ENCODE data around the gene NISCH. TPM values are rescaled to one million over a fixed set of nuclear protein-coding genes. Genes with fewer than 3 reads are reported as not detected.

The NISCH gene
- total RNA-seq, 2 donors from 2014 or later: 29.2 to 49.6 TPM

DNA sequence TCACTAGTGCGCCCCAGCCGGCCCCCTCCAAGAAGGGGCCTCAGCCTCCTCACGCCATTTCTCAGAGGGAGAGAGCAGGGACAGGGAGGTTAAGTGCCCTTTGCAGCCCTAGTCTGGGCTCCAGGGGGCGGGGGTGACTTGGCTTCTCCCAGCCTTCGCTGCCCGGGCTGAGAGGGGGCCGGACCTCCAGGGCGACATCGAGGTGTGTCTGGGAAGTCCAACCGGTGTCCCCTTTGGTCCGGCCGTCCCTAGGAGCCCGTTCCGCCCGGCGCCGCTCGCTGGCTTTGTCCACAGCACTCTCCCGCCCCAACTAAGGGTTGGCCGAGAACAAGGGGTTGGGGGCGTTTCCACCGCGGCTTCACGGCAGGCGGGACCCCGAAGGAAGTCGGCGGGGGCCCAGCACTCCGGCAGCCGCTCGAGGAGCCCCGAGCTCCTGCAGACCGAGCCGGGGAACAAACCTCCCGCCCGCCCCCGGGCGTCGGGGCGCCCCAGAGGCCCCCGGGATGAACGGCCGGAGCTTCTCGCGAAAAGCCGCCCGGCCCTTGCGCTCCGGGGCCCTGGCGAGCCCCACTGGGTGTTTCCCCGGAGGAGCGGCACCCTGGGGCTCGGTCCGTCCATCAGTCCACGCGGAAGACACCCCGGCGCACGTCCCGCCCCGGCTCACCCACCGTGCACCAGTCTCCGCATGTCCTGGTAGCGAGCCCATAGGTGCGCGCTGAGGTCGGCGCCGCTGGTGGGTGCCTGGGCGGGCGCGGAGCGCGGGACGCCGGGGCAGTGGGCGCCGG, 77.6 kb downstream of the NISCH start:
- H3K9me3 ChIP-seq: no peaks in the 10 kb centered on the region
- peaks cover 0 to 84% of the 10 kb centered on the region in 2 donors for H3K4me1 ChIP-seq
- TF ChIP-seq, protein P1, sequence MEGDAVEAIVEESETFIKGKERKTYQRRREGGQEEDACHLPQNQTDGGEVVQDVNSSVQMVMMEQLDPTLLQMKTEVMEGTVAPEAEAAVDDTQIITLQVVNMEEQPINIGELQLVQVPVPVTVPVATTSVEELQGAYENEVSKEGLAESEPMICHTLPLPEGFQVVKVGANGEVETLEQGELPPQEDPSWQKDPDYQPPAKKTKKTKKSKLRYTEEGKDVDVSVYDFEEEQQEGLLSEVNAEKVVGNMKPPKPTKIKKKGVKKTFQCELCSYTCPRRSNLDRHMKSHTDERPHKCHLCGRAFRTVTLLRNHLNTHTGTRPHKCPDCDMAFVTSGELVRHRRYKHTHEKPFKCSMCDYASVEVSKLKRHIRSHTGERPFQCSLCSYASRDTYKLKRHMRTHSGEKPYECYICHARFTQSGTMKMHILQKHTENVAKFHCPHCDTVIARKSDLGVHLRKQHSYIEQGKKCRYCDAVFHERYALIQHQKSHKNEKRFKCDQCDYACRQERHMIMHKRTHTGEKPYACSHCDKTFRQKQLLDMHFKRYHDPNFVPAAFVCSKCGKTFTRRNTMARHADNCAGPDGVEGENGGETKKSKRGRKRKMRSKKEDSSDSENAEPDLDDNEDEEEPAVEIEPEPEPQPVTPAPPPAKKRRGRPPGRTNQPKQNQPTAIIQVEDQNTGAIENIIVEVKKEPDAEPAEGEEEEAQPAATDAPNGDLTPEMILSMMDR (IDR thresholded peaks at IDR 0.05): no peak
- peak; percentile 58 for DNase-seq (ENCODE audit: low spot score)
- H3K4me3 ChIP-seq: peak overlapping the region; percentile 50 to 69
- H3K27me3 ChIP-seq: no peaks in the 10 kb centered on the region
- H3K36me3 ChIP-seq: peaks cover 8% of the 10 kb centered on the region
- H3K27ac ChIP-seq: peak overlapping the region; percentile 83 to 92

DNA sequence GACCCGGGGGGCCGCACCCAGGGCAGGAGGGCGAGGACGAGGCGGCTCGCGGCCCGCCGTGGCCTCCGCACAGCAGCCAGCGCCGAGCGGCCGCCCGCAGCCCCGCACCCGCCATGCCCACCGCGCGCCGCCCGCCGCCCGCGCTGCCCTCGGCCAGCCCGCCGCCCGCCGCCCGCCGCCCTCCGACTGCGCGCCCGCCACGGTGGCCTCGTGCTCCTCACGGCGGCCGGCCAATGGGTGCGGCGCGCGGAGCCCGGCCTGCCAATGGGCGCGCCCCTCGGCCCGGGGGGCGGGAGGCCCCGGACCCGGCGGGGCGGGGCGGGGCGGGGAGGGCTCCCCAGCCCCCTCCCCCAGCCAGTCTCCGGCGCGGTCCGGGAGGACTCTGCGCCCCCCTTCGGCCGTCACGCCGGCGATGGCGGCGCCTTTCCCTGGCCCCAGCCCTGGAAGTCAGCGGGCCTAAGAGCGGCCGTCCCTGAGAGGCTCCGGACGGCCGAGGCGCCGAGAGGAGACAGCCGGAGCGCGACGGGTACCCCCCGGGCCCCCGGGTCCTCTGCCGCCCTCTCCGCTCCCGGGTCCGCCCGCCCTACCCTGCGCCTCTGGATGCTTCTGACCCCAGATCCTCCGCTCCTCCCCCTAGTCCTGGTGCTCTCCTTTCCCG, 78.3 kb downstream of the NISCH start, which contains the start of gene NT5DC2:
Gene NT5DC2 (minus strand): TSS at position 235 of the 658 bp plus-strand sequence. CDS start 120 bp downstream, at position 115.
- H3K4me3 ChIP-seq: peak within 1 kb of the TSS; percentile 50 to 69
- peak within 1 kb of the TSS; percentile 89 to 93 for H3K27ac ChIP-seq
- TF ChIP-seq, protein P1 (IDR thresholded peaks at IDR 0.05): peak in 1 of 2 donors; percentile 42
- peaks cover 0 to 84% of the 10 kb centered on the region in 2 donors for H3K4me1 ChIP-seq
- no peaks in the 10 kb centered on the region for H3K27me3 ChIP-seq
- H3K36me3 ChIP-seq: peaks cover under 1% of the 10 kb centered on the region
- peak; percentile 70 for DNase-seq (ENCODE audit: low spot score)
- H3K9me3 ChIP-seq: no peaks in the 10 kb centered on the region

DNA sequence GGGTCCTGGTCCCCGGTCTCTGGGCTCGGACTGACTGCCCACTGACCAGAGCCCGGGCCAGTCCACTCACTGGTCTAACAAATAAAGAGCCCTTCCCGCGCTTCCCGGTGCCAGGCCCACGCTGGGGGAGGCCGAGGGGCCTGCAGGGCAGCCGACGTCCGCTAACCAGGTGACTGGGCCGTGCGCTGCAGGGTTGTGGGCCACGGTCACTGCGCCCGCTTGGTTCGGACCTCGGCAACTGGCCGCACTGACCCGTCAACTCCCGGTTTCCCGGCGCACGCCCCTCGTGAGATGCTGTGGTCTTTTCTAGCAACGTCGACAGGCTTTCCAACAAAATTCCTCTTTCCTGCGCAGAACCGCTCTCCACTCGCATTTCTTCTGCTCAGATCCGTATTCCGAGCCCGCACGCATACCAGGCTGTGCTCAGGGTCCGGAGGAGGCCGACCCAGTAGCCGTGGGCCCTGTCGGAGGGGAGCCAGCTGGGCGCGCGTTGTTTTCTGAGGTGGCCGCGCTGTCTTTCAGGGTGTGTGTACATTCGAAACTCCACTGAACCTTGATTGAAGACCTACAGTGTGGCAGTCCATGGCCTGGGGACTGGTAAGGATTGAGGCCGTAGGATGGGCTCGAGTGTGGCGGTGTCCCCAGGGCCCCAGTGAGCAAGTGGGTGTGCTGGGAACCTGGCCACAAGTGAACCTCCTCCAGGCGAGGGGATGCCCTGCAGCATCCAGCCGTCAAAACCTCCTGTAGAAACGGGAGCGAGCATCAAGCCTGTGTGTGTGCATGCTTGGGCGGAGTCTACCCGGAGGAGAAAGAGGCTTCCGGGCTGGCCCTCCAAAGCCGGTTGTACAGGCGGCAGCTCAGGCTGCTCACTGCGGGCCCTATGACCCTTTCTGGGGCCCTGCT, 79.1 kb downstream of the NISCH start:
- no peaks in the 10 kb centered on the region for H3K27me3 ChIP-seq
- no peaks in the 10 kb centered on the region for H3K9me3 ChIP-seq
- TF ChIP-seq, protein P1 (IDR thresholded peaks at IDR 0.05): no peak
- DNase-seq (ENCODE audit: low spot score): peak; percentile 72
- peak overlapping the region; percentile 89 to 93 for H3K27ac ChIP-seq
- H3K4me3 ChIP-seq: peak overlapping the region; percentile 50 to 68
- H3K4me1 ChIP-seq: peaks cover 0 to 84% of the 10 kb centered on the region in 2 donors
- H3K36me3 ChIP-seq: no peaks in the 10 kb centered on the region

DNA sequence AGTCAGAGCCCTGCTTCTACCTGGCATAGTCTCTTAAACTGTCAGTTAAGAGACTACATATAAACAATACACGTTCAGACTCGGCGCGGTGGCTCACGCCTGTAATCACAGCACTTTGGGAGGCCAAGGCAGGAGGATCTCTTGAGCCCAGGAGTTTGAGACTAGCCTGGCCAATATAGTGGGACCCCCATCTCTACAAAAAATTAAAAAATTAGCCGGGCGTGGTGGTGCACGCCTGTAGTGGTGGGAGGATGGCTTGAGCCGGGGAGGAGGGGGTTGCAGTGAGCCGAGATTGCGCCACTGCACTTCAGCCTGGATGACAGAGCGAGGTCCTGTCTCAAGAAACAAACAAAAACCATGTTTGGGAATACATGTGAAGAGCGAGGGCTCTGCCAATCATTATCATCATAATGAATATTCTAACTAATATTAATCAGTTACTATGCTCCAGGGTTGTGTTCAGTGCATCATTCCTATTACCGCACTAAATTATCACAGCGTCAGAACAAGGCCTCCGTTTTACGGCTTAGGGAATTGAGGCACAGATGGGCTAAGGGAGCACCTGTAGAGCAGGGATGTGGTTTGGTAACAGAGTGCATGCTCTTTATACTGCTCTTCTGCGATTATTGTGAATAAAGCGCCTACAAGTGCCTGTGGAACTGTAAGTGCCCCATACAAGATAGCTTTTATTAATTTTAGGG, 80.2 kb downstream of the NISCH start:
- TF ChIP-seq, protein P1 (IDR thresholded peaks at IDR 0.05): no peak
- peaks cover 3% of the 10 kb centered on the region for H3K36me3 ChIP-seq
- peak overlapping the region; percentile 89 to 93 for H3K27ac ChIP-seq
- H3K4me1 ChIP-seq: peaks cover 0 to 82% of the 10 kb centered on the region in 2 donors
- no peaks in the 10 kb centered on the region for H3K9me3 ChIP-seq
- H3K4me3 ChIP-seq: peak overlapping the region in 1 of 2 donors; percentile 69
- H3K27me3 ChIP-seq: no peaks in the 10 kb centered on the region
- peak; percentile 57 for DNase-seq (ENCODE audit: low spot score)

DNA sequence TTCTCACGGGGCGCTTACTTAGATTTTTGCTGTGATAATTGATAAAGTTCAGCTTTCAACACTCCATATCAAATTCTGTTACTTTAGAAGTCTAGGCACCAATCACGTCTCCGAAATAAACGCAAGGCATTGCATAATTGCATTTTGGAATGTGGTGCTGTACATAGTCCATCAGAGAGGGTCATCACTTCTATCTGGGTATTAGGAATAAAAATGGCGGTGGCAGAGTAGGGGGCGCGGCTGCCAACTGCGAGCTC, 80.6 kb downstream of the NISCH start:
- H3K27me3 ChIP-seq: no peaks in the 10 kb centered on the region
- H3K27ac ChIP-seq: peak overlapping the region; percentile 87 to 89
- TF ChIP-seq, protein P1 (IDR thresholded peaks at IDR 0.05): no peak
- H3K4me3 ChIP-seq: peak overlapping the region in 1 of 2 donors; percentile 69
- H3K36me3 ChIP-seq: peaks cover 8% of the 10 kb centered on the region
- peaks cover 0 to 77% of the 10 kb centered on the region in 2 donors for H3K4me1 ChIP-seq
- no peaks in the 10 kb centered on the region for H3K9me3 ChIP-seq
- DNase-seq (ENCODE audit: low spot score): no peak
